Esophagus squamous epithelium (tissue), 5 donors: ENCODE data around the gene LAMB3. TPM values are rescaled to one million over a fixed set of nuclear protein-coding genes. Genes with fewer than 3 reads are reported as not detected.

Experiments used
- DNase-seq: peaks from one replicate; lab custom pipeline; 2025; lab: John Stamatoyannopoulos, UW
- H3K27ac ChIP-seq, 4 donors: fragments of 200-600 bp; sonication (generic); one replicate each; pipeline ENCODE4 v1.5.1; 2016 to 2019; ENCODE audit warnings: mild to moderate bottlenecking in 1 of 4
- H3K27me3 ChIP-seq, 4 donors: fragments of 200-600 bp; sonication (generic); 1 replicate in 3 of 4; 2 replicates in 1 of 4; pipeline versions ENCODE4 v1.5.1 to v1.6.0; 2017 to 2021; ENCODE audit warnings: antibody characterized with exemption in 1 of 4
- H3K36me3 ChIP-seq, 3 donors: fragments of 200-600 bp; sonication (generic); one replicate each; pipeline ENCODE4 v1.5.1; 2016 to 2019
- H3K4me1 ChIP-seq, 3 donors: fragments of 200-600 bp; sonication (generic); one replicate each; pipeline ENCODE4 v1.5.1; 2017 to 2019
- H3K4me3 ChIP-seq, 4 donors: fragments of 200-600 bp; sonication (generic); 1 replicate in 3 of 4; 2 replicates in 1 of 4; pipeline ENCODE4 v1.5.1; 2016 to 2019; ENCODE audit warnings: mild to moderate bottlenecking in 2 of 4, moderate library complexity in 1 of 4
- H3K9me3 ChIP-seq, 3 donors: fragments of 200-600 bp; sonication (generic); one replicate each; pipeline ENCODE4 v1.5.1; 2016 to 2019
- POLR2A ChIP-seq, 4 donors: fragments of 450-650 bp; IDR thresholded peaks; one replicate each; pipeline ENCODE4 v1.6.1; 2017; ENCODE audit warnings: antibody characterized with exemption in 4 of 4, mild to moderate bottlenecking in 4 of 4, moderate library complexity in 3 of 4
- WGBS, 2 donors: methylation state at CpG; one replicate each; pipeline ENCODE4 v1.1.5; 2018; 5-methylcytosine and 5-hydroxymethylcytosine counted together
- intact Hi-C: fragments of 100-400 bp; cut with DNase I; formaldehyde crosslinking; loops from one replicate; pipeline ENCODE4 v1.15.0; 2022
- total RNA-seq, 4 donors: library from RNA; depleted of rRNA; stranded (reverse); fragments of >200 nt; gene quantifications; one replicate each; pipeline ENCODE4 v1.1.0, GENCODE V29; 2016
- TF ChIP-seq, protein P1 (sequence below), 6 experiments: fragments of 450-650 bp in 4 of 6; fragments of 200-600 bp in 2 of 6; sonication (generic) in 2 of 6; IDR thresholded peaks; one replicate each; pipeline ENCODE4 v1.5.1; 2016 to 2019; ENCODE audit warnings: antibody characterized with exemption in 6 of 6, mild to moderate bottlenecking in 4 of 6, moderate library complexity in 4 of 6
- donor health status: DM: yes; HTN: yes; CAD: no.

LAMB3 gene
- total RNA-seq, 4 donors from 2014 or later: 65.4 to 121 (median 113) TPM

DNA sequence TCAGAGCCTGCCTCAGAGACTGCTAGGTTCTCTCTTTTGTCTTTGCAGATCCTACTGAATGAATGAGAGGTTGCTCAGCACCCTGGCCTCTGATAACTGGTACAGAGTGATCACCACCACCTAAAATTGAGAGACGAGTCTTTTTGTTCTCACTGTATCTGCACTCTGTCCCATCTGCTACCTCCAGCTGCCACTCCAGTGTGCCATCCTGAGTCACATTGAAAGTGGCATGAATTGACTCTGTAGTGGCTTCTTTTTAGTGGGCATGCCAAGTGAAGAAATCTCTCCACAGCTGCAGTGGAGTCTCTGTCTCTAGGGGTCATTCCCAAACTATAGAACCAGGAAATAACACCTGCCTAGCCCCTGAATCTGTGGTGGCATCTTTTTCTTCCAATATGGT is 54.0 kb downstream of the LAMB3 start:
- H3K27me3 ChIP-seq: peaks cover 0 to 26% (median 0%) of the 10 kb centered on the region in 4 donors
- no peaks in the 10 kb centered on the region for H3K9me3 ChIP-seq
- DNase-seq: no peak
- peaks cover 0 to 9% (median 0%) of the 10 kb centered on the region in 3 donors for H3K4me1 ChIP-seq
- H3K36me3 ChIP-seq: no peaks in the 10 kb centered on the region
- intact Hi-C loops: no loop called here
- TF ChIP-seq, protein P1, sequence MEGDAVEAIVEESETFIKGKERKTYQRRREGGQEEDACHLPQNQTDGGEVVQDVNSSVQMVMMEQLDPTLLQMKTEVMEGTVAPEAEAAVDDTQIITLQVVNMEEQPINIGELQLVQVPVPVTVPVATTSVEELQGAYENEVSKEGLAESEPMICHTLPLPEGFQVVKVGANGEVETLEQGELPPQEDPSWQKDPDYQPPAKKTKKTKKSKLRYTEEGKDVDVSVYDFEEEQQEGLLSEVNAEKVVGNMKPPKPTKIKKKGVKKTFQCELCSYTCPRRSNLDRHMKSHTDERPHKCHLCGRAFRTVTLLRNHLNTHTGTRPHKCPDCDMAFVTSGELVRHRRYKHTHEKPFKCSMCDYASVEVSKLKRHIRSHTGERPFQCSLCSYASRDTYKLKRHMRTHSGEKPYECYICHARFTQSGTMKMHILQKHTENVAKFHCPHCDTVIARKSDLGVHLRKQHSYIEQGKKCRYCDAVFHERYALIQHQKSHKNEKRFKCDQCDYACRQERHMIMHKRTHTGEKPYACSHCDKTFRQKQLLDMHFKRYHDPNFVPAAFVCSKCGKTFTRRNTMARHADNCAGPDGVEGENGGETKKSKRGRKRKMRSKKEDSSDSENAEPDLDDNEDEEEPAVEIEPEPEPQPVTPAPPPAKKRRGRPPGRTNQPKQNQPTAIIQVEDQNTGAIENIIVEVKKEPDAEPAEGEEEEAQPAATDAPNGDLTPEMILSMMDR (IDR thresholded peaks at IDR 0.05): no peak
- no peak for TF ChIP-seq POLR2A (IDR thresholded peaks at IDR 0.05)
- H3K27ac ChIP-seq: no peak overlapping the region
- 71 to 86% methylated on average over 1 of the region's 1 CpG for WGBS, 2 donors
- H3K4me3 ChIP-seq: no peak overlapping the region

DNA sequence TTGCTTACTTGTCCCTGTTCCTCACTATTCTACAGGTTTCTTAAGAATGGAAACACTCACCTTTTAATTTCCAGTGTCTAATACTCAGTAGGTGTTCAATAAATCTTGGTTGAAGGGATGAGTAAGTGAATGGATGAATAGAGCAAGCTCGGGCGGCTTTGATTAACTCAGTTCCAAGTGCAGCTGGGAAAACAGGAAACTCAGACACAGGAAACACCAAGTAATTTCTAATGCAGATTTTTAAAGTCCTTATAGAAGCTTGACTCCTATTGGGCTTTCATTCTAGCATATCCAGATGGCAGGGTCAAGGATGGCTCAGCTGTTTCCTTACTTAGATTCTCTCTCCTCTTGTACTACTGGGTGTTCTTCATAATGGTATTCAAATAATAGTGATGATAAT is 54.7 kb downstream of the LAMB3 start:
- Histone ChIP-seq H3K27ac (no peak overlapping the region), H3K36me3 (no peaks in the 10 kb centered on the region), H3K27me3 (peaks cover 0 to 27% (median 0%) of the 10 kb centered on the region in 4 donors), H3K4me3 (no peak overlapping the region), H3K4me1 (peaks cover 0 to 9% (median 0%) of the 10 kb centered on the region in 3 donors), H3K9me3 (no peaks in the 10 kb centered on the region)
- TF ChIP-seq, protein P1 (IDR thresholded peaks at IDR 0.05): no peak
- no peak for TF ChIP-seq POLR2A (IDR thresholded peaks at IDR 0.05)
- 29 to 34% methylated on average over 2 of the region's 2 CpGs for WGBS, 2 donors
- no peak for DNase-seq
- intact Hi-C loops: no loop called here

DNA sequence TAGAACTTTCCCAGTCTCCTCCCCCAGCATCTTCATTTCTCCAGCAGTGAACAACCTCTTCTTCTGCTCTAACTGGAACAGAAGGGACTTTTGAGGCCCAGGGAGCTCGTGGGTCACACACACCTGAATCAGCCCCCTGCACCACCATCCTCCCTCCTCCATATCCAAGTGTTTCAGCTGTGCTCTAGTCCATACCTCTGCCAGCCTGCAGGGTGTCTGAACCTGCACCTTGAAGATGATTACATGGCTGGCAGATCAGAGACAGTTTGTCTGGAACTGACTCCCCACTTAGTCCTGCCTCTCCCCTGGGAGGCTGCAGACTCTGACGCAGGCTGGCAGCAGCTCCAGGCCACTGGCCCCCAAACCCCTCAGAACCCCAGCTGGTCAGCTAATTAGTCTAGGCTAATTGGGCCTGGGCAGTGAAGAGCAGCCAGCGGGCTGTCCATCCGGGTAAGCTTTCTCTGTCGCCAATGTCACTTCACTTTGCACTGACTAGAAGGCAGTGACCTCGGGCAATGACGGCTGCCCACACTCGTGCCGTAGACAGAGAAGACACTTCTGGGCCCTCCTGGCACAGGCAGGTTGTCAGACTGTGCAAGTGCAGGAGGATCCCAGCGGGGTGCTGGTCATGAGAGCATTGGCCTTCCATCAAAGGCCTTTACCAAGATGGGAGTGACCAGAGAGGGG is 56.5 kb downstream of the LAMB3 start:
- no peak for DNase-seq
- intact Hi-C loops: no loop called here
- no peaks in the 10 kb centered on the region for H3K36me3 ChIP-seq
- peaks cover 0 to 38% (median 0%) of the 10 kb centered on the region in 4 donors for H3K27me3 ChIP-seq
- TF ChIP-seq POLR2A (IDR thresholded peaks at IDR 0.05): no peak
- TF ChIP-seq, protein P1 (IDR thresholded peaks at IDR 0.05): no peak
- peaks cover 0 to 9% (median 0%) of the 10 kb centered on the region in 3 donors for H3K4me1 ChIP-seq
- H3K27ac ChIP-seq: no peak overlapping the region
- 69 to 82% methylated on average over 2 to 10 of the region's 10 CpGs for WGBS, 2 donors
- no peaks in the 10 kb centered on the region for H3K9me3 ChIP-seq
- no peak overlapping the region for H3K4me3 ChIP-seq

DNA sequence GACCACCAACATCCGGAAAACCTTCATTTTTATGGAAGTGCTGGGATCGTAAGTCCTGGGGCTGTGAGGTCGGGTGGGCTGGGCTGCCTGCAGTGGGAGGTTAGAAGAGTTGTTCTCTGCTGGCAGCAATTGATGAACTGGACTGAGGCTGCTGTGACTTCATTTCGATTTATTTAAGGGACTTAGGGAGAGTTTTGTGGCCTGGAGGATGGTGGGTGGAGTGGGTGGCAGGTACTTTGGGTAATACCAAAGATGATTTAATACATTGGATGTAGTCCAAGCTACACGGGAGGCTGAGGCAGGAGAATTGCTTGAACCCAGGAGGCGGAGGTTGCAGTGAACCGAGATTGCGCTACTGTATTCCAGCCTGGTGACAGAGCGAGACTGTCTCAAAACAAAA is 57.2 kb downstream of the LAMB3 start:
- Histone ChIP-seq H3K4me3 (no peak overlapping the region), H3K36me3 (no peaks in the 10 kb centered on the region), H3K9me3 (no peaks in the 10 kb centered on the region), H3K27me3 (peaks cover 0 to 37% (median 0%) of the 10 kb centered on the region in 4 donors), H3K4me1 (peaks cover 0 to 2% (median 0%) of the 10 kb centered on the region in 3 donors), H3K27ac (no peak overlapping the region)
- TF ChIP-seq, protein P1 (IDR thresholded peaks at IDR 0.05): no peak
- TF ChIP-seq POLR2A (IDR thresholded peaks at IDR 0.05): no peak
- no peak for DNase-seq
- intact Hi-C loops: no loop called here
- 68 to 69% methylated on average over 8 of the region's 9 CpGs for WGBS, 2 donors

DNA sequence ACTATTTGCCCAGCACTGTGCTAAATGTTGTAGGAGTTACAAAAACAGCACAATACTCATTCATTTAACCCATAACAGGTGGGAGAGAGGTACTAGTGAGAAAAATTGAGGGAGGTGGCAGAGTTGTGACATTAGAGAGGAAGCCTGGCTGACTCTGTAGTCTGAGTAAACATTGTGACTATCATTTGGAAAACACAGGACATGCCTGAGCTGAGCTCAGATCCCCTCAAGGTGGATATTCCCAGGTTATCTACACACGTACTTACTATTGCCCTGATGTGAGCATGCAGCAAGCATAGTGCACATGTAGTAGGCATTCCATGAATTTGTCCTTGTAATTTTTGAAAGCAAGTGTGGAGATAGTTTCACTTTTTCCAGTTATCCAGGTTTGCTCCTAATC is 57.8 kb downstream of the LAMB3 start:
- Histone ChIP-seq H3K27me3 (peaks cover 0 to 34% (median 0%) of the 10 kb centered on the region in 4 donors), H3K27ac (no peak overlapping the region), H3K9me3 (no peaks in the 10 kb centered on the region), H3K4me1 (no peaks in the 10 kb centered on the region), H3K4me3 (no peak overlapping the region), H3K36me3 (no peaks in the 10 kb centered on the region)
- WGBS, 2 donors: 31 to 38% methylated on average over 1 of the region's 1 CpG
- TF ChIP-seq POLR2A (IDR thresholded peaks at IDR 0.05): no peak
- TF ChIP-seq, protein P1 (IDR thresholded peaks at IDR 0.05): no peak
- intact Hi-C loops: no loop called here
- DNase-seq: no peak
